CD14-positive monocyte (primary cell): ENCODE data around the gene TMEM236. TPM values are rescaled to one million over a fixed set of nuclear protein-coding genes. Genes with fewer than 3 reads are reported as not detected.
A peak's percentile ranks its signal among the peaks of the same experiment; 100 is the strongest.

Source experiments
- DNase-seq, 3 donors: peaks; one replicate each; pipeline ENCODE4 v3.0.0-alpha.2; 2011 to 2022
- H2AFZ ChIP-seq: 2 replicates; pipeline ENCODE4 v1.6.0; 2012; ENCODE audit warnings: mild to moderate bottlenecking, low read depth, low read length, inconsistent platforms; ENCODE audit not compliant: insufficient read depth, poor library complexity, severe bottlenecking
- H3K27ac ChIP-seq, 2 donors: 1 replicate in 1 of 2; 2 replicates in 1 of 2; pipeline ENCODE4 v1.5.1; 2012 to 2013; ENCODE audit warnings: low read length in 2 of 2, control low read depth in 1 of 2, inconsistent platforms in 1 of 2, low read depth in 1 of 2, mild to moderate bottlenecking in 1 of 2
- H3K27me3 ChIP-seq, 2 donors: one replicate each; pipeline versions ENCODE4 v1.6.0 to v1.6.1; 2011 to 2013; ENCODE audit warnings: low read length in 2 of 2; ENCODE audit not compliant: control insufficient read depth in 2 of 2, insufficient read depth in 2 of 2
- H3K36me3 ChIP-seq, 2 donors: replicated peaks in 1 of 2; 1 replicate in 1 of 2; 2 replicates in 1 of 2; pipeline versions ENCODE4 v1.5.1 to v1.6.1; 2012 to 2013; ENCODE audit warnings: low read length in 2 of 2, control low read depth in 1 of 2, inconsistent platforms in 1 of 2, mild to moderate bottlenecking in 1 of 2; ENCODE audit not compliant: insufficient read depth in 2 of 2, control insufficient read depth in 1 of 2
- H3K4me1 ChIP-seq, 2 donors: 1 replicate in 1 of 2; 2 replicates in 1 of 2; pipeline versions ENCODE4 v1.5.1 to v1.6.1; 2012 to 2013; ENCODE audit warnings: low read length in 2 of 2, control low read depth in 1 of 2, inconsistent platforms in 1 of 2, mild to moderate bottlenecking in 1 of 2, moderate library complexity in 1 of 2; ENCODE audit not compliant: insufficient read depth in 2 of 2, control insufficient read depth in 1 of 2
- H3K4me2 ChIP-seq: replicated peaks from 2 replicates; pipeline ENCODE3; 2012; ENCODE audit warnings: low read length, moderate library complexity, mild to moderate bottlenecking; ENCODE audit not compliant: poor library complexity, severe bottlenecking; ENCODE audit errors: extremely low read depth
- H3K4me3 ChIP-seq, 3 experiments: fragments of 200-600 bp in 1 of 3; sonication (generic) in 1 of 3; replicated peaks in 1 of 3; 1 replicate in 2 of 3; 2 replicates in 1 of 3; pipeline ENCODE4 v1.5.1; 2011 to 2013; ENCODE audit warnings: low read length in 3 of 3, mild to moderate bottlenecking in 3 of 3, control low read depth in 2 of 3, low read depth in 2 of 3, inconsistent platforms in 1 of 3, moderate library complexity in 1 of 3
- H3K79me2 ChIP-seq: 2 replicates; pipeline ENCODE4 v1.6.0; 2012; ENCODE audit warnings: mild to moderate bottlenecking, control low read depth, inconsistent platforms, low read length, moderate library complexity; ENCODE audit not compliant: insufficient read depth
- H3K9ac ChIP-seq: 2 replicates; pipeline ENCODE4 v1.6.0; 2017; ENCODE audit warnings: low read length, mild to moderate bottlenecking; ENCODE audit not compliant: insufficient read depth, poor library complexity, severe bottlenecking
- H3K9me3 ChIP-seq, 2 donors: replicated peaks in 1 of 2; 1 replicate in 1 of 2; 2 replicates in 1 of 2; pipeline versions ENCODE4 v1.5.1 to v1.6.1; 2012 to 2013; ENCODE audit warnings: low read length in 2 of 2, control low read depth in 1 of 2; ENCODE audit not compliant: control insufficient read depth in 1 of 2, insufficient read depth in 1 of 2
- H4K20me1 ChIP-seq: 2 replicates; pipeline ENCODE4 v1.6.0; 2012; ENCODE audit warnings: mild to moderate bottlenecking, low read length, control low read depth, moderate library complexity; ENCODE audit not compliant: insufficient read depth
- H3K27ac Mint-ChIP-seq, 7 donors: one replicate each; pipeline ENCODE4 v1.8.0; 2020; ENCODE audit warnings: mild to moderate bottlenecking in 7 of 7, mixed read lengths in 7 of 7, moderate library complexity in 6 of 7, inconsistent platforms in 2 of 7
- H3K27me3 Mint-ChIP-seq, 3 donors: one replicate each; pipeline ENCODE4 v1.8.0; 2021 to 2022; ENCODE audit warnings: low read depth in 3 of 3, mild to moderate bottlenecking in 3 of 3, mixed read lengths in 3 of 3, moderate library complexity in 3 of 3, inconsistent platforms in 1 of 3
- H3K36me3 Mint-ChIP-seq, 2 donors: one replicate each; pipeline ENCODE4 v1.8.0; 2020; ENCODE audit warnings: mixed read lengths in 2 of 2, inconsistent platforms in 1 of 2, mild to moderate bottlenecking in 1 of 2
- H3K4me1 Mint-ChIP-seq: one replicate; pipeline ENCODE4 v1.8.0; 2020; ENCODE audit warnings: mild to moderate bottlenecking, mixed read lengths
- H3K4me3 Mint-ChIP-seq, 2 donors: one replicate each; pipeline ENCODE4 v1.8.0; 2020; ENCODE audit warnings: mild to moderate bottlenecking in 2 of 2, mixed read lengths in 2 of 2, moderate library complexity in 1 of 2
- H3K9me3 Mint-ChIP-seq, 7 donors: one replicate each; pipeline ENCODE4 v1.8.0; 2020 to 2022; ENCODE audit warnings: mixed read lengths in 7 of 7, mild to moderate bottlenecking in 6 of 7, moderate library complexity in 6 of 7, inconsistent platforms in 2 of 7
- WGBS: methylation state at CpG from one replicate; pipeline ENCODE4 v1.1.5; 2013; ENCODE audit warnings: missing lambda C conversion rate; ENCODE audit not compliant: insufficient coverage; 5-methylcytosine and 5-hydroxymethylcytosine counted together
- intact Hi-C, 2 donors: fragments of 100-400 bp; cut with micrococcal nuclease; formaldehyde crosslinking; loops; one replicate each; pipeline versions ENCODE4 v1.15.0 to v1.15.1; 2023
- polyA plus RNA-seq, 3 donors: library from polyadenylated mRNA; depleted of rRNA in 1 of 3; unstranded in 2 of 3; stranded (reverse) in 1 of 3; fragments of 300-500 nt in 2 of 3; fragments of >200 nt in 1 of 3; fragmentation: Illumina TruSeq in 2 of 3; gene quantifications; 1 replicate in 2 of 3; 2 replicates in 1 of 3; pipeline ENCODE4 v1.2.3, GENCODE V29; 2012 to 2021
- TF ChIP-seq, protein P1 (sequence below): fragments of 200-600 bp; IDR thresholded peaks from one replicate; pipeline ENCODE4 v1.8.0; 2022; ENCODE audit warnings: antibody characterized with exemption, mild to moderate bottlenecking

TMEM236 gene
- polyA plus RNA-seq, 3 donors, result 0.08 TPM; not detected in 2

DNA sequence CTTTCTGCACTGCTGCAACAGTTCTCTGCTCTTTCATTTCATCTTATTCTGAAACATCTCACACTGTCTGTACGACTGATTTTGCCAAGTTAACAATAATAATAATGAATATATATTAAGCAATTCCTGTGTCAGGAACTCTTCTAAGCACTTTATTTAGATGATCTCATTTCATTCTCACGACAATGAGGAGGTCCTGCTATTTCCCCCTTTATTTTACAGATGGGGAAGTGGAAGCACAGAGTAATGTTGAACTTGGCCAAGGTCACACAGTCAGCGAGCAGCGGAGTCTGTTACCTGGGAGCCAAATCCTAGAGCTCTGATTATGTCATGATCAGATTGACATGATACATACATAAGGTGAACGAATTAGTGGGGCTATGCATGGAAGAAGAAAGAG, 63.0 kb downstream of the TMEM236 start:
- H3K27me3 ChIP-seq, result no peaks in the 10 kb centered on the region
- H3K9ac ChIP-seq, result no peak overlapping the region
- peaks cover 25 to 27% of the 10 kb centered on the region in 2 donors for H3K4me1 ChIP-seq
- H3K27ac ChIP-seq, result no peak overlapping the region
- H4K20me1 ChIP-seq, result no peaks in the 10 kb centered on the region
- no peak overlapping the region for H3K4me3 ChIP-seq
- H2AFZ ChIP-seq, result no peak overlapping the region
- Mint-ChIP-seq H3K27ac (peak overlapping the region in 6 of 7 donors; percentile 2 to 79 (median 29)), H3K9me3 (no peaks in the 10 kb centered on the region), H3K4me3 (no peak overlapping the region), H3K4me1 (peaks cover 43% of the 10 kb centered on the region), H3K36me3 (no peaks in the 10 kb centered on the region), H3K27me3 (peaks cover 0 to 3% (median under 1%) of the 10 kb centered on the region in 3 donors)
- WGBS, result no CpG with 5 or more reads among the region's 5 CpGs
- intact Hi-C loops, result no loop called here
- peak overlapping the region; percentile 8 for H3K4me2 ChIP-seq
- H3K79me2 ChIP-seq, result no peaks in the 10 kb centered on the region
- TF ChIP-seq, protein P1, sequence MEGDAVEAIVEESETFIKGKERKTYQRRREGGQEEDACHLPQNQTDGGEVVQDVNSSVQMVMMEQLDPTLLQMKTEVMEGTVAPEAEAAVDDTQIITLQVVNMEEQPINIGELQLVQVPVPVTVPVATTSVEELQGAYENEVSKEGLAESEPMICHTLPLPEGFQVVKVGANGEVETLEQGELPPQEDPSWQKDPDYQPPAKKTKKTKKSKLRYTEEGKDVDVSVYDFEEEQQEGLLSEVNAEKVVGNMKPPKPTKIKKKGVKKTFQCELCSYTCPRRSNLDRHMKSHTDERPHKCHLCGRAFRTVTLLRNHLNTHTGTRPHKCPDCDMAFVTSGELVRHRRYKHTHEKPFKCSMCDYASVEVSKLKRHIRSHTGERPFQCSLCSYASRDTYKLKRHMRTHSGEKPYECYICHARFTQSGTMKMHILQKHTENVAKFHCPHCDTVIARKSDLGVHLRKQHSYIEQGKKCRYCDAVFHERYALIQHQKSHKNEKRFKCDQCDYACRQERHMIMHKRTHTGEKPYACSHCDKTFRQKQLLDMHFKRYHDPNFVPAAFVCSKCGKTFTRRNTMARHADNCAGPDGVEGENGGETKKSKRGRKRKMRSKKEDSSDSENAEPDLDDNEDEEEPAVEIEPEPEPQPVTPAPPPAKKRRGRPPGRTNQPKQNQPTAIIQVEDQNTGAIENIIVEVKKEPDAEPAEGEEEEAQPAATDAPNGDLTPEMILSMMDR, result no peak
- DNase-seq, result peak in 2 of 3 donors; percentile 34 to 42
- no peaks in the 10 kb centered on the region for H3K9me3 ChIP-seq
- no peaks in the 10 kb centered on the region for H3K36me3 ChIP-seq

DNA sequence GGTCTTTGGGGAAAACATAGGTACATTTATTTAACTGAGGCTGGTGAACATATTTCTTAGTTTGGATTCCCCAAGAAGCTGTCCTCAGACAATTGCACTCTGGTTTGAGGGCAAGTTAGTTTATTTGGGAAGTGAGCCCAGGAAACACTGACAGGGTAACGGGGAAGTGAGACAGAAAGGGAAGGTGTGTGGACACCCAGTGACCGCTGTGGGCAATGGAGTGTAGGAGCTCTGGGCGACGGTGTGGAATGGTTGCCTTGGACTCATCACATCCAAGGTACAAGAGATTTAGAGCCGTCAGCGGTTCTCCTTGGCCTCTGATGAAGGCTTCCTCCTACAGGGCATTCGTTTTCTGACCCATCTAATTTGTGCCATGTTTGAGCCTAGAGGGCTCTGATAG, 64.2 kb downstream of the TMEM236 start:
- peaks cover 23 to 27% of the 10 kb centered on the region in 2 donors for H3K4me1 ChIP-seq

More for the DNA sequence above, 64.2 kb downstream of the TMEM236 start:
- 50% methylated on average over 5 of the region's 7 CpGs for WGBS
- Histone ChIP-seq H3K27me3 (no peaks in the 10 kb centered on the region), H3K4me3 (no peak overlapping the region), H3K79me2 (no peaks in the 10 kb centered on the region), H4K20me1 (no peaks in the 10 kb centered on the region), H3K9ac (no peak overlapping the region), H3K27ac (no peak overlapping the region), H2AFZ (no peak overlapping the region), H3K36me3 (no peaks in the 10 kb centered on the region), H3K4me2 (no peak overlapping the region), H3K9me3 (no peaks in the 10 kb centered on the region)
- Mint-ChIP-seq H3K4me1 (peaks cover 40% of the 10 kb centered on the region), H3K27ac (peak overlapping the region in 2 of 7 donors; percentile 15 to 46), H3K4me3 (no peak overlapping the region), H3K9me3 (no peaks in the 10 kb centered on the region), H3K27me3 (peaks cover 0 to 3% (median 0%) of the 10 kb centered on the region in 3 donors), H3K36me3 (no peaks in the 10 kb centered on the region)
- DNase-seq, result peak; percentile 36 to 50 (median 41)
- intact Hi-C loops, result no loop called here
- TF ChIP-seq, protein P1, result no peak
